ENCODE measurements around the gene DNM3. TPM values are rescaled to one million over a fixed set of nuclear protein-coding genes. Genes with fewer than 3 reads are reported as not detected.

Gene DNM3
- total RNA-seq, 1 donor, result 2.0 TPM

GRCh38 chr1:172279939-172280636 is 438.8 kb downstream of the DNM3 start:
- TF ChIP-seq CTCF (IDR thresholded peaks at IDR 0.05; ENCODE audit: insufficient read depth, low read length), result no peak
- no peak overlapping the region for H3K4me3 ChIP-seq (ENCODE audit: low read depth, low read length)
- no peak for DNase-seq (ENCODE audit: low read depth)

- TF ChIP-seq CTCF (IDR thresholded peaks at IDR 0.05; ENCODE audit: insufficient read depth, low read length), result no peak
- no peak for DNase-seq (ENCODE audit: low read depth)
- no peak overlapping the region for H3K4me3 ChIP-seq (ENCODE audit: low read depth, low read length)
Observed at GRCh38 chr1:172283766-172284165, 442.5 kb downstream of the DNM3 start.

DNA sequence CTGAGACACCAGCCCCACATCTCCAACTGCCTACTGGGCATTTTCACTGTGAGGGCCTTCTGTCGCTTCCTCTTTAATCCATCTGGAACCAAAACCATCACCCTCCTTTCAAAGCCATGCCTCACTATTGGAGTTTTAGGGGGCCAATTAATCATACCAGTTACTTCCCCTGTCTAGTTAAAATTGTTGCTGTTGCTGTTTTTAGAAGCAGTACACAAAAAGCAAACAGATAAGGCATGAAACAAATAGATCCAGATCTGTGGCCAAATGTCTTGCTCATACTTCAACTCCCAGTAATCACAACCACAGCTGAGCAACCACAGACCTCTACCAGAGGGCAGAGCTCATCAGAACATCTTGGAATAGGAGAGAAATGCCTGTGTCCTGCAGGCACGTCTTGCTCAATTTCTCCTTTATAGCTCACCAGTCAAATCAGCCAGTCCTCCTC is 445.4 kb downstream of the DNM3 start:
- H3K4me3 ChIP-seq (ENCODE audit: low read depth, low read length), result no peak overlapping the region
- peak; percentile 15 for TF ChIP-seq CTCF (IDR thresholded peaks at IDR 0.05; ENCODE audit: insufficient read depth, low read length)

DNA sequence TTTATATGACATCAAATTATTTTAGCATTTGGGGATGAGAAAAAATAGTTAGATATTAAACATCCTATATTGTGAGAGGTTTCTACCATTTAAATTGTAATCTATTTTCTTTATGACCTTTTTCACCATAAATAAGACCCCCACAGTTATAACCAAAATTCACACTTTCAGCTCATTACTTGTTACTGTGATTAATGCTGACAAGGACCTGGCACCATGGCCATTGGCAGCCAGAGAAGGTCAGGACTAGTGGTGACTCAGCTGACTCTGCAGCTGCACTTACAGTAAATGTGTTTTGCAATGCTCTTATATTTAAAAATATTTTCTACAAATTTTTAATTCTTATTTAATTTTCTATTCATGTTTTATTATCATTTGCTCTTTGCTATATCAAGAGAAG is 445.9 kb downstream of the DNM3 start:
- no peak overlapping the region for H3K4me3 ChIP-seq (ENCODE audit: low read depth, low read length)
- DNase-seq (ENCODE audit: low read depth), result peak; percentile 88
- TF ChIP-seq CTCF (IDR thresholded peaks at IDR 0.05; ENCODE audit: insufficient read depth, low read length), result no peak

More for the DNA sequence above, 445.4 kb downstream of the DNM3 start:
- peak; percentile 96 for DNase-seq (ENCODE audit: low read depth)

- no peak for TF ChIP-seq CTCF (IDR thresholded peaks at IDR 0.05; ENCODE audit: insufficient read depth, low read length)
- no peak overlapping the region for H3K4me3 ChIP-seq (ENCODE audit: low read depth, low read length)
- peak; percentile 47 for DNase-seq (ENCODE audit: low read depth)
Observed at GRCh38 chr1:172288581-172288980, 447.3 kb downstream of the DNM3 start.

- H3K4me3 ChIP-seq (ENCODE audit: low read depth, low read length), result no peak overlapping the region
- no peak for DNase-seq (ENCODE audit: low read depth)
- TF ChIP-seq CTCF (IDR thresholded peaks at IDR 0.05; ENCODE audit: insufficient read depth, low read length), result no peak
Observed at GRCh38 chr1:172289448-172289847, 448.1 kb downstream of the DNM3 start.

GRCh38 chr1:172292840-172293239 is 451.5 kb downstream of the DNM3 start:
- DNase-seq (ENCODE audit: low read depth), result no peak
- TF ChIP-seq CTCF (IDR thresholded peaks at IDR 0.05; ENCODE audit: insufficient read depth, low read length), result no peak

More at GRCh38 chr1:172292840-172293239, 451.5 kb downstream of the DNM3 start:
- no peak overlapping the region for H3K4me3 ChIP-seq (ENCODE audit: low read depth, low read length)
